ENCODE data around the gene NMRK2.

DNA sequence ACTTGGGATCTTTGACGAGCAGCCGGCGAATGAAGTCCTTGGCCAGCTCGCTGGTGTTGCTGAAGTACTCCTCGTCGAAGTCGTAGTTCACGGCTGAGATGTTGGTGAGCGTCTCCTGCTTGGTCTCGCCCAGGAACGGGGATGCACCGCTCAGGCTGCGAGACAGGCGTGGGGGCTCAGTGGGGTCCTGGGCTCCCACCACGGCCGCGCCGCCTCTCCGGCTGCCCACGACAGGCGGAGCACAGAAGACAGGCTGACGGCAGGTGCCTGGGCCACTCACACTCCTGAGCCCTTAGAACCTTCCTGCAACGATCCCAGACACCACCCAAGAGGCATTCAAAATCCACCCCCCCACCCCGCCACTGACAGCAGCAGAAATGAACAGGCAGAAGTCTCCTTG, 28.1 kb downstream of the NMRK2 start:
- TF ChIP-seq, protein P1, sequence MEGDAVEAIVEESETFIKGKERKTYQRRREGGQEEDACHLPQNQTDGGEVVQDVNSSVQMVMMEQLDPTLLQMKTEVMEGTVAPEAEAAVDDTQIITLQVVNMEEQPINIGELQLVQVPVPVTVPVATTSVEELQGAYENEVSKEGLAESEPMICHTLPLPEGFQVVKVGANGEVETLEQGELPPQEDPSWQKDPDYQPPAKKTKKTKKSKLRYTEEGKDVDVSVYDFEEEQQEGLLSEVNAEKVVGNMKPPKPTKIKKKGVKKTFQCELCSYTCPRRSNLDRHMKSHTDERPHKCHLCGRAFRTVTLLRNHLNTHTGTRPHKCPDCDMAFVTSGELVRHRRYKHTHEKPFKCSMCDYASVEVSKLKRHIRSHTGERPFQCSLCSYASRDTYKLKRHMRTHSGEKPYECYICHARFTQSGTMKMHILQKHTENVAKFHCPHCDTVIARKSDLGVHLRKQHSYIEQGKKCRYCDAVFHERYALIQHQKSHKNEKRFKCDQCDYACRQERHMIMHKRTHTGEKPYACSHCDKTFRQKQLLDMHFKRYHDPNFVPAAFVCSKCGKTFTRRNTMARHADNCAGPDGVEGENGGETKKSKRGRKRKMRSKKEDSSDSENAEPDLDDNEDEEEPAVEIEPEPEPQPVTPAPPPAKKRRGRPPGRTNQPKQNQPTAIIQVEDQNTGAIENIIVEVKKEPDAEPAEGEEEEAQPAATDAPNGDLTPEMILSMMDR (conservative IDR thresholded peaks at IDR 0.05 in 1 of 2, IDR thresholded peaks at IDR 0.05 in 1 of 2; ENCODE audit: extremely low read depth in 1 of 2, insufficient read depth in 1 of 2, low read depth in 1 of 2, low read length in 2 of 2): no peak
- TF ChIP-seq EZH2 (IDR thresholded peaks at IDR 0.05; ENCODE audit: borderline replicate concordance, low read length): no peak
